Upper lobe of left lung (tissue), 6 donors: ENCODE measurements around the gene ECSIT. TPM values are rescaled to one million over a fixed set of nuclear protein-coding genes. Genes with fewer than 3 reads are reported as not detected.

Source experiments
- ATAC-seq, 2 donors: fragments of 200-7000 bp; cut with Tn5 transposase; one replicate each; pipeline ENCODE4 v1.9.1; 2022; ENCODE audit warnings: mild to moderate bottlenecking in 2 of 2, moderate library complexity in 2 of 2; ENCODE audit not compliant: low FRiP score in 2 of 2
- DNase-seq, 2 donors: peaks; one replicate each; pipeline ENCODE4 v3.0.0-alpha.2; 2019 to 2020
- H3K27ac ChIP-seq, 4 donors: fragments of 200-600 bp; sonication (generic); one replicate each; pipeline ENCODE4 v1.5.1; 2016 to 2019
- H3K27me3 ChIP-seq, 4 donors: fragments of 200-600 bp; sonication (generic); one replicate each; pipeline ENCODE4 v1.5.1; 2017 to 2019
- H3K36me3 ChIP-seq, 4 donors: fragments of 200-600 bp; sonication (generic); one replicate each; pipeline ENCODE4 v1.5.1; 2016 to 2019
- H3K4me1 ChIP-seq, 4 donors: fragments of 200-600 bp; sonication (generic); one replicate each; pipeline ENCODE4 v1.5.1; 2018 to 2019
- H3K4me3 ChIP-seq, 4 donors: fragments of 200-600 bp; sonication (generic); one replicate each; pipeline ENCODE4 v1.5.1; 2017 to 2019; ENCODE audit warnings: mild to moderate bottlenecking in 2 of 4, moderate library complexity in 1 of 4
- H3K9me3 ChIP-seq, 4 donors: fragments of 200-600 bp; sonication (generic); one replicate each; pipeline ENCODE4 v1.5.1; 2018 to 2019
- CTCF ChIP-seq, 6 experiments: fragments of 450-650 bp in 4 of 6; fragments of 200-600 bp in 2 of 6; sonication (generic) in 2 of 6; IDR thresholded peaks; one replicate each; pipeline ENCODE4 v1.5.1; 2016 to 2019; ENCODE audit warnings: antibody characterized with exemption in 6 of 6
- EP300 ChIP-seq, 4 donors: sonication (generic); formaldehyde crosslinking; IDR thresholded peaks; one replicate each; pipeline ENCODE4 v1.5.1; 2017; ENCODE audit warnings: antibody characterized with exemption in 4 of 4, control low read depth in 2 of 4
- POLR2A ChIP-seq, 4 donors: fragments of 450-650 bp; IDR thresholded peaks; one replicate each; pipeline ENCODE4 v1.5.1; 2016 to 2017; ENCODE audit warnings: antibody characterized with exemption in 4 of 4, mild to moderate bottlenecking in 2 of 4
- POLR2AphosphoS5 ChIP-seq, 2 donors: sonication (generic); formaldehyde crosslinking; IDR thresholded peaks; one replicate each; pipeline ENCODE4 v1.5.1; 2017; ENCODE audit warnings: antibody characterized with exemption in 2 of 2
- WGBS, 2 donors: methylation state at CpG; one replicate each; pipeline ENCODE4 v1.1.5; 2017 to 2018; 5-methylcytosine and 5-hydroxymethylcytosine counted together
- total RNA-seq, 6 donors: library from RNA; depleted of rRNA in 4 of 6; stranded (reverse); fragments of >200 nt in 4 of 6; gene quantifications; one replicate each; pipeline versions ENCODE4 v1.1.0 to v1.2.1, GENCODE V29; 2016 to 2021
- donor health status: DM: no; HTN: no; CAD: no; lungs with moderate emphysema.
- donor health status: DM: no; HTN: yes; CAD: no; lungs with severe emphysema.

ECSIT gene
- total RNA-seq, 6 donors from 2014 or later = 32.1 to 77.5 (median 48.6) TPM

GRCh38 chr19:11534538-11534937 lies 5.6 kb upstream of the ECSIT start:
- Histone ChIP-seq H3K27me3 (peaks cover 0 to 9% (median 4%) of the 10 kb centered on the region in 4 donors), H3K9me3 (no peaks in the 10 kb centered on the region), H3K4me1 (peaks cover 10 to 22% (median 11%) of the 10 kb centered on the region in 4 donors), H3K4me3 (no peak overlapping the region), H3K27ac (peak overlapping the region in 1 of 4 donors; percentile 84), H3K36me3 (no peaks in the 10 kb centered on the region)
- DNase-seq = no peak
- no peak for TF ChIP-seq POLR2A (IDR thresholded peaks at IDR 0.05)
- no peak for TF ChIP-seq POLR2AphosphoS5 (IDR thresholded peaks at IDR 0.05)
- TF ChIP-seq CTCF (IDR thresholded peaks at IDR 0.05) = no peak
- TF ChIP-seq EP300 (IDR thresholded peaks at IDR 0.05) = no peak
- no peak for ATAC-seq
- 72 to 80% methylated on average over 1 of the region's 1 CpG for WGBS, 2 donors

GRCh38 chr19:11530432-11530831 lies 1.5 kb upstream of the ECSIT start:
- Histone ChIP-seq H3K27ac (no peak overlapping the region), H3K27me3 (no peaks in the 10 kb centered on the region), H3K9me3 (no peaks in the 10 kb centered on the region), H3K4me3 (no peak overlapping the region), H3K36me3 (no peaks in the 10 kb centered on the region), H3K4me1 (peaks cover 12 to 33% (median 17%) of the 10 kb centered on the region in 4 donors)
- 29 to 32% methylated on average over 6 to 9 of the region's 9 CpGs for WGBS, 2 donors
- peak; percentile 9 to 32 for ATAC-seq
- TF ChIP-seq EP300 (IDR thresholded peaks at IDR 0.05) (no peak), CTCF (IDR thresholded peaks at IDR 0.05) (no peak), POLR2A (IDR thresholded peaks at IDR 0.05) (no peak), POLR2AphosphoS5 (IDR thresholded peaks at IDR 0.05) (no peak)
- DNase-seq = peak; percentile 60 to 77

- H3K27ac ChIP-seq = no peak overlapping the region
- H3K4me3 ChIP-seq = no peak overlapping the region
- no peak for TF ChIP-seq POLR2A (IDR thresholded peaks at IDR 0.05)
- no peak for TF ChIP-seq EP300 (IDR thresholded peaks at IDR 0.05)
- no peak for TF ChIP-seq CTCF (IDR thresholded peaks at IDR 0.05)
- no peak for TF ChIP-seq POLR2AphosphoS5 (IDR thresholded peaks at IDR 0.05)
- peaks cover 0 to 62% (median 33%) of the 10 kb centered on the region in 4 donors for H3K36me3 ChIP-seq
- H3K27me3 ChIP-seq = no peaks in the 10 kb centered on the region
- WGBS, 2 donors = 89 to 95% methylated on average over 9 of the region's 9 CpGs
- DNase-seq (no peak), ATAC-seq (no peak)
- H3K4me1 ChIP-seq = no peaks in the 10 kb centered on the region
- no peaks in the 10 kb centered on the region for H3K9me3 ChIP-seq
These were observed 9.8 kb downstream of the ECSIT start for GRCh38 chr19:11519138-11519537.

- 94 to 96% methylated on average over 11 to 20 of the region's 20 CpGs for WGBS, 2 donors
- no peak for TF ChIP-seq POLR2A (IDR thresholded peaks at IDR 0.05)
- ATAC-seq = peak; percentile 11 to 43
- peaks cover 0 to 71% (median 39%) of the 10 kb centered on the region in 4 donors for H3K36me3 ChIP-seq
- no peaks in the 10 kb centered on the region for H3K9me3 ChIP-seq
- H3K4me1 ChIP-seq = no peaks in the 10 kb centered on the region
- no peak overlapping the region for H3K4me3 ChIP-seq
- H3K27ac ChIP-seq = no peak overlapping the region
- DNase-seq = peak in 1 of 2 donors; percentile 68
- no peaks in the 10 kb centered on the region for H3K27me3 ChIP-seq
These were observed 15.0 kb downstream of the ECSIT start for GRCh38 chr19:11513946-11514345.

- Histone ChIP-seq H3K27ac (no peak overlapping the region), H3K4me1 (peaks cover 5 to 12% (median 10%) of the 10 kb centered on the region in 4 donors), H3K27me3 (no peaks in the 10 kb centered on the region), H3K4me3 (no peak overlapping the region), H3K36me3 (peaks cover 0 to 45% (median 20%) of the 10 kb centered on the region in 4 donors), H3K9me3 (no peaks in the 10 kb centered on the region)
- WGBS, 2 donors = 93 to 98% methylated on average over 8 of the region's 8 CpGs
- no peak for TF ChIP-seq EP300 (IDR thresholded peaks at IDR 0.05)
- no peak for TF ChIP-seq POLR2AphosphoS5 (IDR thresholded peaks at IDR 0.05)
- no peak for TF ChIP-seq POLR2A (IDR thresholded peaks at IDR 0.05)
- no peak for TF ChIP-seq CTCF (IDR thresholded peaks at IDR 0.05)
- DNase-seq (peak in 1 of 2 donors; percentile 57), ATAC-seq (no peak)
These were observed 18.5 kb downstream of the ECSIT start for GRCh38 chr19:11510444-11510843.
